ENCODE results near the gene BCOR. TPM values are rescaled to one million over a fixed set of nuclear protein-coding genes. Genes with fewer than 3 reads are reported as not detected.

Gene BCOR
- total and polyA plus RNA-seq, 9 of the 15 experiments (the other 6 are each of a cell fraction or from before 2014, with no cell fraction given) = 27.5 to 113 (median 37.6) TPM

DNA sequence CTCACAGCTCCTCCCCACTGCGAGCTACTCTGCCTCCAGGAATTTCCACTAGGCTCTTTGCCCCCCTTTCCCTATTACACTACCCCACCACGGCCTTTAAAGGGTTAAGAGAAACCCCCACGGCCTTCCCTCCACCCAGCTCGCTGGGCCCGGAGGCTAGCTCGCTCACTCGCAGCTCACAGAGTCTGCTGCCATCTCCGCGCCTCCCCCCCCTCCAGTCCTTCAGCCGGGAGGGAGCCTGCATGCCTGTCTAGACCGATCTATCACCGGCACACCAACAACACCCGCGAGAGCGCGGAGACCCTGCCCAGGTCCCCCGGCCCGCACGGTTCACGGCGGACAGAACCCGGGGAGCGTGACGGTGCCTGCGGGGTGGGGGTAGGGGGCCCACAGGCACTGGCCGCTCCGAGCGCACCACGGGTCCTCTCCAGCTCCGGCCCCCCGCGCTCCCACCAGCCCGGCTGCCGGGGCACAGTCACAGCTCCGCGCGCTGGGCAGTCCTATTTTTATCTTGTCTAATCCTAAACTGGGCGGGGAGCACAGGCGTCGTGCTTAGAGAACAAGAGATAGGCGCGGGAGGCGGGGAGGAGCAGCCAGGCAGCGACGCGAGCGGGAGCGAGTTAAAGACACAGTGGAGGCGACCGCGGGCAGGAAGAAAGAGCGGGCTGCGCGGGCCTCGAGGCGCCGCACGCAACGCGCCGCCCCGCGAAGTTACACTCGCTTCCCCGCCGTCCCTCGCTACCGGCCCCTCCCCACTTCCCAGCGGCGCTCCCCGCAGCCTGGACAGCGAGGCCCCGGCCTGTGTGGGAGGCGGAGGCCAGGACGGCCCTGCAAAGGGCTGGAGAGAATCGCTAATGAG, 3.5 kb downstream of the BCOR start (continued):
- TF ChIP-seq, protein P1, sequence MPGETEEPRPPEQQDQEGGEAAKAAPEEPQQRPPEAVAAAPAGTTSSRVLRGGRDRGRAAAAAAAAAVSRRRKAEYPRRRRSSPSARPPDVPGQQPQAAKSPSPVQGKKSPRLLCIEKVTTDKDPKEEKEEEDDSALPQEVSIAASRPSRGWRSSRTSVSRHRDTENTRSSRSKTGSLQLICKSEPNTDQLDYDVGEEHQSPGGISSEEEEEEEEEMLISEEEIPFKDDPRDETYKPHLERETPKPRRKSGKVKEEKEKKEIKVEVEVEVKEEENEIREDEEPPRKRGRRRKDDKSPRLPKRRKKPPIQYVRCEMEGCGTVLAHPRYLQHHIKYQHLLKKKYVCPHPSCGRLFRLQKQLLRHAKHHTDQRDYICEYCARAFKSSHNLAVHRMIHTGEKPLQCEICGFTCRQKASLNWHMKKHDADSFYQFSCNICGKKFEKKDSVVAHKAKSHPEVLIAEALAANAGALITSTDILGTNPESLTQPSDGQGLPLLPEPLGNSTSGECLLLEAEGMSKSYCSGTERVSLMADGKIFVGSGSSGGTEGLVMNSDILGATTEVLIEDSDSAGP (CRISPR knock-in tag; IDR thresholded peaks at IDR 0.05) = 0 out of 2 replicates have a peak, but pooled peaks have one; percentile 51
- TF ChIP-seq MEF2D (tag; conservative IDR thresholded peaks at IDR 0.05; ENCODE audit: low read depth) = no peak
- TF ChIP-seq SRSF1 (IDR thresholded peaks at IDR 0.05; ENCODE audit: low read depth, low read length) = no peak
- peak; percentile 64 for TF ChIP-seq PRPF4 (IDR thresholded peaks at IDR 0.05; ENCODE audit: insufficient read depth, low read depth, low read length, poor library complexity, severe bottlenecking)
- no peak for TF ChIP-seq PURB (CRISPR knock-in tag; IDR thresholded peaks at IDR 0.05; ENCODE audit: low read depth)
- TF ChIP-seq ATF1 (CRISPR knock-in tag; IDR thresholded peaks at IDR 0.05) = no peak
- peak; percentile 40 for TF ChIP-seq ATF1 (tag; IDR thresholded peaks at IDR 0.05)
- TF ChIP-seq ZNF174 (CRISPR knock-in tag; IDR thresholded peaks at IDR 0.05) = no peak
- TF ChIP-seq, protein P2, sequence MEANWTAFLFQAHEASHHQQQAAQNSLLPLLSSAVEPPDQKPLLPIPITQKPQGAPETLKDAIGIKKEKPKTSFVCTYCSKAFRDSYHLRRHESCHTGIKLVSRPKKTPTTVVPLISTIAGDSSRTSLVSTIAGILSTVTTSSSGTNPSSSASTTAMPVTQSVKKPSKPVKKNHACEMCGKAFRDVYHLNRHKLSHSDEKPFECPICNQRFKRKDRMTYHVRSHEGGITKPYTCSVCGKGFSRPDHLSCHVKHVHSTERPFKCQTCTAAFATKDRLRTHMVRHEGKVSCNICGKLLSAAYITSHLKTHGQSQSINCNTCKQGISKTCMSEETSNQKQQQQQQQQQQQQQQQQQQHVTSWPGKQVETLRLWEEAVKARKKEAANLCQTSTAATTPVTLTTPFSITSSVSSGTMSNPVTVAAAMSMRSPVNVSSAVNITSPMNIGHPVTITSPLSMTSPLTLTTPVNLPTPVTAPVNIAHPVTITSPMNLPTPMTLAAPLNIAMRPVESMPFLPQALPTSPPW (CRISPR knock-in tag; IDR thresholded peaks at IDR 0.05) = peak; percentile 57
- TF ChIP-seq SAFB (IDR thresholded peaks at IDR 0.05; ENCODE audit: borderline replicate concordance, low read depth, low read length) = 0 out of 2 replicates have a peak, but pooled peaks have one; percentile 16
- TF ChIP-seq SIRT6 (IDR thresholded peaks at IDR 0.05; ENCODE audit: low read depth, low read length) = no peak
- peak; percentile 68 to 76 for TF ChIP-seq NRF1 (conservative IDR thresholded peaks at IDR 0.05 in 1 of 2, IDR thresholded peaks at IDR 0.05 in 1 of 2)
- peak; percentile 36; the same call in 1 of the 2 replicates for TF ChIP-seq GABPB1 (CRISPR knock-in tag; IDR thresholded peaks at IDR 0.05)
- no peak for TF ChIP-seq TOE1 (IDR thresholded peaks at IDR 0.05; ENCODE audit: borderline replicate concordance)
- no peak for TF ChIP-seq TOE1 (CRISPR knock-in tag; IDR thresholded peaks at IDR 0.05; ENCODE audit: borderline replicate concordance, low read depth)
- peak; percentile 30; the same call in 1 of the 2 replicates for TF ChIP-seq ZFX (CRISPR knock-in tag; IDR thresholded peaks at IDR 0.05)
- peak; percentile 26; the same call in 1 of the 2 replicates for TF ChIP-seq BCOR (IDR thresholded peaks at IDR 0.05)
- no peak for TF ChIP-seq ZNF586 (CRISPR knock-in tag; conservative IDR thresholded peaks at IDR 0.05)
- TF ChIP-seq SP1 (CRISPR knock-in tag; IDR thresholded peaks at IDR 0.05) = peak; percentile 32; the same call in 1 of the 2 replicates
- TF ChIP-seq GATA2 (CRISPR knock-in tag; IDR thresholded peaks at IDR 0.05) = 0 out of 2 replicates have a peak, but pooled peaks have one; percentile 21
- no peak for TF ChIP-seq ZNF165 (CRISPR knock-in tag; IDR thresholded peaks at IDR 0.05; ENCODE audit: borderline replicate concordance)
